Peyer's patch (tissue), 4 donors: Measurements from ENCODE around the gene ZNF827.

ENCODE experiments used
- CTCF ChIP-seq, 6 experiments: fragments of 450-650 bp in 4 of 6; fragments of 200-600 bp in 2 of 6; sonication (generic) in 1 of 6; IDR thresholded peaks; one replicate each; pipeline ENCODE4 v1.5.1; 2017 to 2019; ENCODE audit warnings: antibody characterized with exemption in 6 of 6, mild to moderate bottlenecking in 3 of 6, moderate library complexity in 1 of 6
- POLR2A ChIP-seq, 2 donors: fragments of 450-650 bp; IDR thresholded peaks; one replicate each; pipeline ENCODE4 v1.5.1; 2017; ENCODE audit warnings: antibody characterized with exemption in 2 of 2, mild to moderate bottlenecking in 2 of 2, moderate library complexity in 2 of 2

GRCh38 chr4:145851511-145852201 lies 87.0 kb downstream of the ZNF827 start:
- TF ChIP-seq CTCF (IDR thresholded peaks at IDR 0.05) (no peak), POLR2A (IDR thresholded peaks at IDR 0.05) (no peak)
